ENCODE measurements around the gene ZC2HC1B. TPM values are rescaled to one million over a fixed set of nuclear protein-coding genes. Genes with fewer than 3 reads are reported as not detected.

The ZC2HC1B gene
- total and polyA plus RNA-seq, 2 of the 8 experiments (the other 6 are each of a cell fraction or from before 2014, with no cell fraction given), result not detected

GRCh38 chr6:143823548-143823947 is 40.7 kb upstream of the ZC2HC1B start:
- H3K79me1 ChIP-seq (ENCODE audit: low read depth, low read length), result no peaks in the 10 kb centered on the region
- no peak overlapping the region for H3K4me2 ChIP-seq (ENCODE audit: insufficient read depth in 1 of 2, low read depth in 2 of 2, low read length in 2 of 2)
- no peaks in the 10 kb centered on the region for H3K79me2 ChIP-seq (ENCODE audit: control insufficient read depth in 1 of 2, insufficient read depth in 2 of 2, low read length in 2 of 2)
- H2BK20ac ChIP-seq (ENCODE audit: low read length), result no peak overlapping the region
- no peak overlapping the region for H3K4ac ChIP-seq (replicated peaks; ENCODE audit: insufficient read length, low read depth, low read length)
- no peak overlapping the region for H2BK15ac ChIP-seq (ENCODE audit: low read length)
- no peak overlapping the region for H4K5ac ChIP-seq (ENCODE audit: insufficient read length, low read depth, low read length)
- no peak overlapping the region for H3K27ac ChIP-seq (ENCODE audit: low read depth, low read length)
- no peak overlapping the region for H2BK12ac ChIP-seq (ENCODE audit: low read depth, low read length)
- H3K56ac ChIP-seq (replicated peaks; ENCODE audit: insufficient read length, low read depth, low read length), result no peak overlapping the region
- H3K14ac ChIP-seq (ENCODE audit: insufficient read length), result no peak overlapping the region
- H4K8ac ChIP-seq (ENCODE audit: extremely low read depth, insufficient read depth, low read length), result no peak overlapping the region
- 89% methylated on average over 6 of the region's 6 CpGs; no CpG with 5 or more reads in 1 of the 2 experiments for whole genome bisulfite sequencing, 2 experiments (ENCODE audit: extremely low coverage in 1 of 2, insufficient coverage in 1 of 2, insufficient read length in 1 of 2, insufficient replicate concordance in 2 of 2, low coverage in 1 of 2, low lambda C conversion rate in 2 of 2, missing lambda C conversion rate in 1 of 2)
- no peaks in the 10 kb centered on the region for H3K23me2 ChIP-seq (ENCODE audit: low read depth, low read length)
- H2BK5ac ChIP-seq (ENCODE audit: low read depth, low read length), result no peak overlapping the region
- no peaks in the 10 kb centered on the region for H3K4me1 ChIP-seq (replicated peaks in 1 of 4; ENCODE audit: control insufficient read depth in 3 of 4, insufficient read depth in 4 of 4, low read length in 3 of 4)
- no peak overlapping the region for H3K18ac ChIP-seq (ENCODE audit: extremely low read depth, low read length)
- H4K91ac ChIP-seq (replicated peaks; ENCODE audit: insufficient read length, low read length), result no peak overlapping the region
- ChIA-PET CTCF (ENCODE audit: partially characterized antibody) (interaction anchor here (0.9 kb wide), 1 partner anchor 14 kb away, joined by 3 read pairs; no protein-coding TSS in a partner anchor), POLR2A (ENCODE audit: partially characterized antibody) (interaction anchor here (1.2 to 2.8 kb wide), 2 partner anchors 14 to 19 kb away, joined by 3 to 12 read pairs; partner anchors contain the start of gene LTV1)
- no peak for TF ChIP-seq TAF7 (optimal IDR thresholded peaks at IDR 0.05; ENCODE audit: borderline replicate concordance, low read depth, low read length)
- no peak for TF ChIP-seq CBX8 (IDR thresholded peaks at IDR 0.05; ENCODE audit: borderline replicate concordance, low read depth, low read length)
- TF ChIP-seq HDAC6 (IDR thresholded peaks at IDR 0.05; ENCODE audit: low read depth, low read length), result no peak
- TF ChIP-seq SIN3A (conservative IDR thresholded peaks at IDR 0.05 in 1 of 2, IDR thresholded peaks at IDR 0.05 in 1 of 2; ENCODE audit: low read depth in 1 of 2, low read length in 2 of 2), result no peak
- no peak for TF ChIP-seq RAD21 (IDR thresholded peaks at IDR 0.05 in 1 of 2, conservative IDR thresholded peaks at IDR 0.05 in 1 of 2; ENCODE audit: low read depth in 2 of 2, low read length in 2 of 2)
- TF ChIP-seq GTF2F1 (IDR thresholded peaks at IDR 0.05; ENCODE audit: borderline replicate concordance, low read depth, low read length), result no peak
- no peak for TF ChIP-seq TCF12 (IDR thresholded peaks at IDR 0.05; ENCODE audit: low read depth, low read length)
- TF ChIP-seq, protein P1, sequence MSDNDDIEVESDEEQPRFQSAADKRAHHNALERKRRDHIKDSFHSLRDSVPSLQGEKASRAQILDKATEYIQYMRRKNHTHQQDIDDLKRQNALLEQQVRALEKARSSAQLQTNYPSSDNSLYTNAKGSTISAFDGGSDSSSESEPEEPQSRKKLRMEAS (IDR thresholded peaks at IDR 0.05), result no peak
- no peak for TF ChIP-seq NRF1 (IDR thresholded peaks at IDR 0.05; ENCODE audit: low read depth, low read length)
- no peak for TF ChIP-seq TEAD4 (IDR thresholded peaks at IDR 0.05; ENCODE audit: low read depth, low read length)
- no peak for TF ChIP-seq SP2 (IDR thresholded peaks at IDR 0.05; ENCODE audit: low read length)
- no peak for TF ChIP-seq JUN (IDR thresholded peaks at IDR 0.05; ENCODE audit: low read depth, low read length)
- TF ChIP-seq CREB1 (IDR thresholded peaks at IDR 0.05), result no peak
- FAIRE-seq, result peak; percentile 32
- no peaks in the 10 kb centered on the region for H3K9me3 ChIP-seq (ENCODE audit: insufficient read depth in 2 of 2, low read depth in 1 of 2, low read length in 1 of 2)
- H2AFZ ChIP-seq (ENCODE audit: low read length), result no peak overlapping the region
- no peak overlapping the region for H3K4me3 ChIP-seq (ENCODE audit: extremely low read depth in 1 of 4, insufficient read depth in 2 of 4, low read depth in 3 of 4, low read length in 4 of 4)
- H4K20me1 ChIP-seq (replicated peaks in 1 of 2; ENCODE audit: control insufficient read depth in 1 of 2, insufficient read depth in 2 of 2, low read length in 2 of 2), result no peaks in the 10 kb centered on the region
- no peak overlapping the region for H2AK5ac ChIP-seq (ENCODE audit: low read depth, low read length)
- H2BK120ac ChIP-seq (replicated peaks; ENCODE audit: low read depth, low read length), result no peak overlapping the region
- no peak overlapping the region for H3K9ac ChIP-seq (replicated peaks in 1 of 4; ENCODE audit: extremely low read depth in 1 of 4, low read depth in 3 of 4, low read length in 3 of 4)
- no peak overlapping the region for H3K23ac ChIP-seq (ENCODE audit: insufficient read length)
- no peak for DNase-seq (ENCODE audit: low read depth in 1 of 2, low spot score in 2 of 2)
- H3K27me3 ChIP-seq (replicated peaks in 1 of 4; ENCODE audit: control insufficient read depth in 3 of 4, extremely low read depth in 1 of 4, insufficient read depth in 3 of 4, low read length in 3 of 4), result no peaks in the 10 kb centered on the region
- peaks cover 0 to 22% (median 0%) of the 10 kb centered on the region in 4 experiments; a peak in 1 of 8 replicates for H3K36me3 ChIP-seq (ENCODE audit: control insufficient read depth in 2 of 4, insufficient read depth in 4 of 4, low read length in 3 of 4)
